HG03571 (cell line): ENCODE data around the gene MOB3B.
"Not testable (repeated sequence)": the region's sequence is repeated elsewhere in the genome, so short reads cannot be mapped to it uniquely, and the experiment has no call there.

Experiments used
- ATAC-seq: cut with Tn5 transposase; IDR thresholded peaks from one replicate; pipeline ENCODE4 v1.9.1; 2021; ENCODE audit not compliant: unreplicated experiment

The MOB3B gene

GRCh38 chr9:27519466-27520465 lies 9.8 kb downstream of the MOB3B start:
- no peak for ATAC-seq

GRCh38 chr9:27518809-27519208 lies 10.8 kb downstream of the MOB3B start:
- ATAC-seq, result no peak

GRCh38 chr9:27518006-27518405 lies 11.6 kb downstream of the MOB3B start:
- no peak for ATAC-seq

DNA sequence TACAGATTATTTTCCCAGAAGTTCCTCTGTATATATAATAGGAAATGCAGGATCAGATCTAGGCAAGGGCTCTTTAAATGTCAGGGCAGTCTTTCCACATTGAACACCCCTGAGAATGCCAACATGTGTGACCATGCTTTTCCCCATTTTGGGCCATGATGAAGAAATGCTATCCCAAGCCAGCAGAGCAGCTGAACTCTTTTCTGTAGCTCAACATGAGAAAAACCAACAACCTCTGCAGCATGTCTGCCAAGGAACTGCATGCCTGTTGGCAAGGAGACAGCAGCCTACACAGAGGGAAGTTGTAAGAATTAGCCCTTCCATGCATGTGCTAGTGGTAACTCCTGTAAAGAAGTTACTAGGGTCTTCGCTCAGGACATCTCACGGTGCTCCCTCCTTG lies 15.1 kb downstream of the MOB3B start:
- ATAC-seq, result no peak

DNA sequence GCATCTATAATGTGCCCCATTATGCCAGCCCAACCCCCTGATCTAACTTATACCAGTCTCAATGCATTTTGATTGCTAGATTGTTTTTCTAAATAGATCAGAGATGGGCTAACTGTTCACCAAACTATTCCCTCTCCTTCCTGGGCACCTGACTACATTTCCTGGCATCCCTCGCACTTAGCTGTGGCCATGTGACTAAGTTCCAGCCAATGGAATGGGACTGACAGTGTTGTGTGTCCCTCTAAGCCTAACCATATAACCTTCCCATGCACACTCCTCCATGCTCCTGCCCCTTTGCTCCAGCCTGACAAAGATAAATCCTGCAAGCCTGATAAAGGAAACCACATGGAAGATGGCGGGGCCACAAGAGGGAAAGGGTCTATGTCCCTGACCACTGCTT lies 17.8 kb downstream of the MOB3B start:
- ATAC-seq, result no peak

DNA sequence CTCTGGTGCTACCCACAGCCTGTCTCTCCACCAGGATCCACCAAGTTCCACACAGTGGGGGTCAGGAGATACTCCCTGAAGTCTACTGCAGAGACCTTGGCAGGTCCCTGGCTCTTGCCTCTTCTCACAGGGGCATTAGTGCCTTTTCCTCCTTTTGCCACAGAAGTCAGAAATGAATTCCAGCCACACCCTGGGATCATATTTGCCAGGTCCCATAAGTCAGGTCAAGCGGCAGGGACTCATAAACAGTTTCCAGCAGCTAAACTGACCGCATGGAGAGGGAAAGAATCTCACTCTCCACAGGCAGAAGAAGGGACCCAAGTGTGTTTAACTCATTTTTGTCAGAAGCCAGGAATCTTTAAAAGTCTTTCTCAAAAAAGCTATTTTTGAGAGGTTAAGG lies 18.8 kb downstream of the MOB3B start:
- no peak for ATAC-seq

- no peak for ATAC-seq
These were observed 22.6 kb downstream of the MOB3B start for GRCh38 chr9:27506981-27507380.

- ATAC-seq, result no peak
These were observed 23.9 kb downstream of the MOB3B start for GRCh38 chr9:27505744-27506161.

- no peak for ATAC-seq
These were observed 25.4 kb downstream of the MOB3B start for GRCh38 chr9:27504259-27504658.

DNA sequence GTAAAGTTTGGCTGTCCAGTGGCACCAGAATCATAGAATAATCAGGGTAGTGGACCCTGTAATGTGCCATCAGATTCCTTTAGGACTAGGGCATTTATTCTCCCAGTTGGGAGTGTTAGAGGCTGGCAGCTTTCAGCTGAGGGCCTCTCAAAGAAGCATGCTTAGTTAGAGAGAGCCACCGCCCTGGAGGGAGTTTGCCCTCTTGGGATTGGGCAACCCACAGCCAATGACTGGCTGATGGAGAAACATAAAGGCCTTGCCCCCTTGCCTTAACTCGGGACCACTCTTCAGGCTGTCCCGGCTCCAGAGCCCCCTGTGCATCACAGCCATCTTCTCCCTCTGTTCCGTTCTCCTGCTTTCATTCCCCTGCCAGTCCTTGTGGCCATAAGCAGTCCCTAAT lies 26.0 kb downstream of the MOB3B start:
- no peak for ATAC-seq

GRCh38 chr9:27500902-27501301 lies 28.7 kb downstream of the MOB3B start:
- not testable (repeated sequence) for ATAC-seq

- ATAC-seq, result peak; percentile 57
These were observed 30.2 kb downstream of the MOB3B start for GRCh38 chr9:27499451-27499850.

- ATAC-seq, result no peak
These were observed 31.7 kb downstream of the MOB3B start for GRCh38 chr9:27497883-27498417.

DNA sequence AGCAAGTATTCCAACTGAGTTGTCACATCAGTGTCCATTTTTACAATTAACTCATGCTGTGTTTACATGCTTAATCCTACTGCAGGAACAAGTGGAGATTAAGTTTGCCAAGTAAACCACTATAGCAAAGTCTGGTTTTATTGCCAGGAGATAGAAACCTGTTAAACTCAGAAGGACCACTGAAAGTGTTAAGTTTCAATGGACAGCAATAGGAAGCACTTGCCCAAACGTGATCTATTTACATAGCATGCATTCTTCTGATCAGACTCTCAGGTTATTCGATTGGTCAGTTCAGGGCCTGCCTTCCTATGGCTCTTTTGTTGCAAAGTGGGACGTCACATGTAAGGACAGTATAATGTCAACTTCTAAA lies 33.5 kb downstream of the MOB3B start:
- no peak for ATAC-seq

DNA sequence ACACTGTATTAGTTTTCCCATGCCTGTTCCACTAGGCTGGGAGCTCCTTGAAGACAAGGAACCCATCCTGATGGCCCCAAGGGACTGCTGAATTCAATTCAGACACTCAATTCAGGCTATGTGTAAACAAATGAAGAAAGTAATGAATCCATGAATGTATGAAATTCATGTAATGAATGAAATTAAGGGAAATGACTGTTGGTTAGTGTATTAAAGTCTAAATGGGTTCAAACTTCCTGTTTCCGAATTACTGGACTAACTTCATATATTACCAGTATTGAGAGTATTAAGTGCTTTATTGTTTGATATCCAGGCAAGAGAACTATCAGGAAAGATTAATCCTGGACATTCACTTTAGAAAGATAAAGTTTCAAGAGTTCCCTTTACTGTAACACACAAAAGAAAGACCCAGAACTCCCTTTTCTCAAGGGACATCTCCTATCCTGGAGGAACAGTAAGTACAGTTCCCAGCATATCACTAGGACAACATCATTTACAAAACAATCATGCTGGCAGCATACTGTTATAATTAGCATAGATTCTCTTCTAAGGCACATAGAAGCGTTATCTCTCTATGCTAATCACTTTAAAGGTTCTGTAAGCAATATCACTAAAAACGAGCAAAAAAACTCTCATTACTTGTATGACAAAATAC lies 34.0 kb downstream of the MOB3B start:
- ATAC-seq, result no peak

GRCh38 chr9:27491154-27491553 lies 38.5 kb downstream of the MOB3B start:
- ATAC-seq, result no peak

- ATAC-seq, result peak; percentile 49
These were observed 40.3 kb downstream of the MOB3B start for GRCh38 chr9:27489087-27489876.

- ATAC-seq, result no peak
These were observed 41.7 kb downstream of the MOB3B start for GRCh38 chr9:27487927-27488326.

GRCh38 chr9:27487128-27487640 lies 42.4 kb downstream of the MOB3B start:
- ATAC-seq, result no peak

DNA sequence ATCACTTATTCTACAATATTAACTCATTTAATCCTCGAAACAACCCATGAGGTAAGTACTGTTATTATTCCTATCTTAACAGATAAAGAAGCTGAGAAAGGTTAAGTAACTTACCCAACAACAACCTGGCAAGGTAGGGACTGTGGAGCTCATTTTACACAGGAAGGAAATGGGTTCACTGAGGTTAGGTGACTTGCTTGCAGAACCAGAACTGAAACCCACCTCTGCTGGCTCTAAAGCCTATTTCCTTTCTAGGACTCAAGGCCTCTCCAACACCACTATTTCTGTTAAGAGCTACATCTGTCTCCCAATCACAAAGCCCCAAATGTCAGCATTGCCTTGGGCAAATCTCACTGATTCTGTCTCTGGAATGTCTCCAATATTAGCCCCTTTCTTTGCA lies 44.5 kb downstream of the MOB3B start:
- peak; percentile 89 for ATAC-seq

GRCh38 chr9:27483576-27483975 lies 46.0 kb downstream of the MOB3B start:
- no peak for ATAC-seq
